Skeletal muscle tissue (tissue), 4 donors: Measurements from ENCODE around the gene SIK2. TPM values are rescaled to one million over a fixed set of nuclear protein-coding genes. Genes with fewer than 3 reads are reported as not detected.

ENCODE experiments used
- H3K27ac ChIP-seq: one replicate; pipeline ENCODE4 v1.7.0; 2013; ENCODE audit warnings: mild to moderate bottlenecking, low read depth, low read length, inconsistent platforms
- H3K27me3 ChIP-seq, 3 donors: one replicate each; pipeline ENCODE4 v1.7.0; 2013; ENCODE audit warnings: low read length in 3 of 3; ENCODE audit not compliant: control insufficient read depth in 3 of 3, insufficient read depth in 3 of 3
- H3K36me3 ChIP-seq, 3 donors: one replicate each; pipeline ENCODE4 v1.7.0; 2013; ENCODE audit warnings: low read length in 3 of 3; ENCODE audit not compliant: control insufficient read depth in 3 of 3, insufficient read depth in 3 of 3
- H3K4me1 ChIP-seq, 3 donors: one replicate each; pipeline ENCODE4 v1.7.0; 2013; ENCODE audit warnings: low read length in 3 of 3, mild to moderate bottlenecking in 3 of 3; ENCODE audit not compliant: control insufficient read depth in 3 of 3, insufficient read depth in 3 of 3
- H3K4me3 ChIP-seq, 3 donors: one replicate each; pipeline ENCODE4 v1.7.0; 2013; ENCODE audit warnings: low read length in 3 of 3
- H3K9ac ChIP-seq, 3 donors: one replicate each; pipeline ENCODE4 v1.7.0; 2013; ENCODE audit warnings: low read length in 3 of 3, mild to moderate bottlenecking in 3 of 3, moderate library complexity in 2 of 3, low read depth in 1 of 3
- H3K9me3 ChIP-seq, 3 donors: one replicate each; pipeline ENCODE4 v1.7.0; 2013; ENCODE audit warnings: low read length in 3 of 3; ENCODE audit not compliant: control insufficient read depth in 3 of 3
- total RNA-seq: library from RNA; depleted of rRNA; stranded (reverse); fragments of >200 nt; gene quantifications from one replicate; pipeline ENCODE4 v1.2.3, GENCODE V29; 2014
- donor health status: Osteomylitis.

Gene SIK2
- total RNA-seq, 1 donor from 2014 or later, result 11.5 TPM

DNA sequence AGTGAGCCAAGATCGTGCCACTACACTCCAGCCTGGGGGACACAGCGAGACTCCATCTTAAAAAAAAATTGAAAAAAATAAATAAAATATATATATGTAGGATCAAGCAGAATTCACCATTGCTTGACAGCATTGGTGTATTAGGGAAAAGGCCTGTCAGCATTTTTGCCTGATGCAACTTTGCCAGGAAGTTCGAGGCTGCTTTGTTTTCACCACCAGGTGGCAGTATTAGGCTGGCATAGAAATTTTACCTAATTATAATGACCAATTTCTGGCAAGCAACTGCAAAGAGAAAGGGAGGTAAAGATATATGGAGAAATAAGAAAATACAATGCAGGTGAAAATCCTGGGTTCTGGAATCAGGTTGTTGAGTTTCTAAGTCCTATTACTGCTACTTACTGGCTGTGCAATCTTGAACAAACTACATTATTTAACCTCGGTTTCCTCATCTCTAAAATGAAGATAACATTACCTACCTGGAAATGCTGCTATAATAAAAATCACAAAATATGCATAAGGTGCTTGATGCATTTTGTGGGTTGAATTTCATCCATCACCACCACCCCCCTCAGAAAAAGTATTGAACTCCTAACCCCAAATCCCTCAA is 37.0 kb upstream of the SIK2 start:
- peaks cover 0 to 4% (median 0%) of the 10 kb centered on the region in 3 donors for H3K36me3 ChIP-seq
- H3K27me3 ChIP-seq, result no peaks in the 10 kb centered on the region
- no peak overlapping the region for H3K4me3 ChIP-seq
- H3K4me1 ChIP-seq, result peaks cover 3 to 8% (median 5%) of the 10 kb centered on the region in 3 donors
- no peak overlapping the region for H3K27ac ChIP-seq
- H3K9ac ChIP-seq, result no peak overlapping the region
- H3K9me3 ChIP-seq, result no peaks in the 10 kb centered on the region

DNA sequence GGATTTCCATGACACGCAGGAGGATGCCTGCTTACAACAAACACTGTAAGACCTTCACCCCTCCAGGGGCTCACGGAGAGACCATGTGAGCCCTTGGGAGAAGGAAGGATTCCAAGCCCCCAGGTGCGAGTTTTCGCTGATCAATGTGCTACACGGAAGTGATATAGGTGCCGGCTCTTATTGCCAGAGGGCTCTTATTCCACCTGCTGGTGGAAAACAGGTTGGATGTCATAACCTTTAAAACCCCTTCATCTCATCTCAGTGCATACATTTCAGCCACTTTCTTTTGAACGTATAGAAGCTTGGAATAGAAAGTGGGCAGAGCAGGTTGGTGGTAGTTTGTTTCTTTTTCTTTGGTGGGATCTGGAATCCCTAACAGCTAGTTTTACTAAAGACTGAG is 35.9 kb upstream of the SIK2 start:
- Histone ChIP-seq H3K27ac (no peak overlapping the region), H3K4me3 (no peak overlapping the region), H3K9me3 (no peaks in the 10 kb centered on the region), H3K27me3 (no peaks in the 10 kb centered on the region), H3K9ac (no peak overlapping the region), H3K36me3 (peaks cover 0 to 4% (median 0%) of the 10 kb centered on the region in 3 donors), H3K4me1 (peaks cover 3 to 8% (median 5%) of the 10 kb centered on the region in 3 donors)

DNA sequence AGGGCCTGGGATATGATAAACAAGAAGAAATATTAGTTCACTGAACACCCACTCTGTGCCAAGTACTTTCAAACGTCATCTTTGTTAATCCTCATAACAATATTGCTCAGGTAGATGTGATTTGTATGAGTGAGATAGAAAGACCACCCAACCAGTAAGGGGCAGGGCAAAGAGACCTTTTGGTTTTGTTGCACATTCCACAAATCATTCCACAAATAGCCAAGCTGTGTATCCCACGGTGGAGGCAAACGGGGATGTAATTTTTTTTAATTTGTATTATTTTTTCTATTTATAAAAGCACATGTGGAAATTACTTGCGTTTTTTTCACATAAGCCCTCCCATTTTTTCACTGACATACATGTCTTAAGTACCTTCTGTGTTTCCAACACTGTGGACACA is 32.8 kb upstream of the SIK2 start:
- H3K27me3 ChIP-seq, result no peaks in the 10 kb centered on the region

GRCh38 chr11:111570796-111571195 is 31.5 kb upstream of the SIK2 start:
- H3K4me3 ChIP-seq, result no peak overlapping the region
- H3K36me3 ChIP-seq, result no peaks in the 10 kb centered on the region
- H3K9ac ChIP-seq, result no peak overlapping the region
- H3K27ac ChIP-seq, result no peak overlapping the region
- no peaks in the 10 kb centered on the region for H3K27me3 ChIP-seq
- peaks cover 11 to 14% (median 11%) of the 10 kb centered on the region in 3 donors for H3K4me1 ChIP-seq
- no peaks in the 10 kb centered on the region for H3K9me3 ChIP-seq

More for the DNA sequence above, 32.8 kb upstream of the SIK2 start:
- Histone ChIP-seq H3K9me3 (no peaks in the 10 kb centered on the region), H3K27ac (no peak overlapping the region), H3K9ac (no peak overlapping the region), H3K4me3 (no peak overlapping the region), H3K36me3 (no peaks in the 10 kb centered on the region), H3K4me1 (peaks cover 11% of the 10 kb centered on the region in 3 donors)

DNA sequence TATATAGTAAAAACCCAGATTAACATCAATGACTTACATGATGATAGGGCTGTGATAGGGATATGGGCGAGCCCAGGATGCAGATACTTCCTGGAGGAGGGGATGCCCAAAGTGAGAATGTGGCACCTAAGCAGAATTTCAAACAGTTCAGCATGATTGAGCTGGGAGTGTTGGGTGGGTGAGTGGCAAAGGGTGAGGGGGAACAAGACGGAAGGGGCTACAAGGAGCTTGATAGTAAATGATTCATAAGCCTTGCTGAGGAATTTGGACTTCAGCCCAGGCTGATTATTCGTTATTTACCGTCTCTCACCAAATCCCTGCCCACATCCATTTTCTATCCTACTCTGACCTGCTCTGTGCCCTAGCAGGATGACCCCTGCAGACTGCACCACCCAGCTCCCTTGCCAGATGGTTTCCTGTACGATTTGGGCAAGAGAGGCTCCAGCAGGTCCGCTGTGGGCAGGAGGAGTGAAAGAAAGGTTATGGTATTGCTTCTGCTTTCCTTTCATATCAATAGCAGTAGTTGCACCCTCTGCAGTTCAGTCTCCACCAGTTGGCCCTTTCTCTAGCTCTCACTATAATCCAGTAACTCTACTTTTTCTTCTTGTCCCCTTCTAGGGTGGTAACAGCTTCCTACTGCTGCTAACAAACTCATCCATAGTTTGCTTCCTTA is 30.3 kb upstream of the SIK2 start:
- no peaks in the 10 kb centered on the region for H3K9me3 ChIP-seq
- no peak overlapping the region for H3K9ac ChIP-seq

GRCh38 chr11:111572581-111572980 is 29.7 kb upstream of the SIK2 start:
- no peak overlapping the region for H3K4me3 ChIP-seq
- H3K27me3 ChIP-seq, result no peaks in the 10 kb centered on the region
- no peaks in the 10 kb centered on the region for H3K36me3 ChIP-seq
- H3K4me1 ChIP-seq, result peaks cover 11 to 14% (median 11%) of the 10 kb centered on the region in 3 donors
- no peak overlapping the region for H3K9ac ChIP-seq
- no peak overlapping the region for H3K27ac ChIP-seq
- H3K9me3 ChIP-seq, result no peaks in the 10 kb centered on the region

More for the DNA sequence above, 30.3 kb upstream of the SIK2 start:
- H3K36me3 ChIP-seq, result no peaks in the 10 kb centered on the region
- peaks cover 11 to 14% (median 11%) of the 10 kb centered on the region in 3 donors for H3K4me1 ChIP-seq
- H3K4me3 ChIP-seq, result no peak overlapping the region
- no peak overlapping the region for H3K27ac ChIP-seq
- H3K27me3 ChIP-seq, result no peaks in the 10 kb centered on the region

GRCh38 chr11:111573821-111574249 is 28.4 kb upstream of the SIK2 start:
- H3K4me1 ChIP-seq, result peaks cover 11 to 14% (median 11%) of the 10 kb centered on the region in 3 donors
- H3K27ac ChIP-seq, result peak overlapping the region; percentile 61
- peak overlapping the region in 1 of 3 donors; percentile 10 for H3K9ac ChIP-seq
- H3K4me3 ChIP-seq, result peak overlapping the region in 1 of 3 donors; percentile 2
- H3K36me3 ChIP-seq, result no peaks in the 10 kb centered on the region
- no peaks in the 10 kb centered on the region for H3K9me3 ChIP-seq
- H3K27me3 ChIP-seq, result no peaks in the 10 kb centered on the region

DNA sequence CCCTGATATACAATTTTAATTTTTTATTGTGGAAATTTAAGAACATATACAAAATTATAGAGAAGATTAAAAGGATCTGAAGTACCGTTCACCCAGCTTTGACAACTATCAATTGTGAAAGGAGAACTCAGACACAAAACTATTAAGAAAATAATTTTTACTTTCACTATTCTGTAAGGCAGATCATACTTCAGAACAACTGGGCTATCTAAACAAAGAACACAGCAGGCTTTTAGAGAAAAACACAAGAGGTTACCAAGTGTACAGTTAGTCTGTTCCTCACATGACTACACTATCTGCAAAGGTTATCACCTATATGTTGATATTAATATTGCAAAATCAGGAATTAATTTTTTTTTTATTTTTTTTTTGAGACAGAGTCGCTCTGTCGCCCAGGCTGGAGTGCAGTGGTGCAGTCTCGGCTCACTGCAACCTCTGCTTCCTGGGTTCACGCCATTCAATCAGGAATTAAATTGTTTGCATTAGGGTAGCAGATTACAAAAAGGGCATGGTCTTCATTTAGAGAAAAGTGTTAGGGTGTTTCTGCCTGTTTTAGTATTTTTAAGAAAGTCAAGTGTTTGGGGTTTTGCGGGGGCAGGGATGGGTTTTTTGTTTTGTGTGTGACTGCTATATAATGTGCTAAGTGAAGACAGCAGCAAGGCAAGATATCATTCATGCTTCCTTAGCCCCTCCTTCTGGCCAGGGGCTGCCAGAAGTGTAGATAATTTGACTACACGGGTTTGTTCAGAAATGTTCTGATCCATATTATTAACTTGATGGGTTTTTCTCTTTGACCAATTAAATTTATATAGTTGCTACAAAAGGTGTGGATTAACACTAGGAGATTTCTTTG is 27.6 kb upstream of the SIK2 start:
- Histone ChIP-seq H3K36me3 (no peaks in the 10 kb centered on the region), H3K4me1 (peaks cover 11 to 14% (median 11%) of the 10 kb centered on the region in 3 donors), H3K27me3 (no peaks in the 10 kb centered on the region), H3K27ac (peak overlapping the region; percentile 61), H3K9ac (peak overlapping the region; percentile 1 to 62 (median 10)), H3K4me3 (peak overlapping the region in 2 of 3 donors; percentile 30 to 65), H3K9me3 (no peaks in the 10 kb centered on the region)

DNA sequence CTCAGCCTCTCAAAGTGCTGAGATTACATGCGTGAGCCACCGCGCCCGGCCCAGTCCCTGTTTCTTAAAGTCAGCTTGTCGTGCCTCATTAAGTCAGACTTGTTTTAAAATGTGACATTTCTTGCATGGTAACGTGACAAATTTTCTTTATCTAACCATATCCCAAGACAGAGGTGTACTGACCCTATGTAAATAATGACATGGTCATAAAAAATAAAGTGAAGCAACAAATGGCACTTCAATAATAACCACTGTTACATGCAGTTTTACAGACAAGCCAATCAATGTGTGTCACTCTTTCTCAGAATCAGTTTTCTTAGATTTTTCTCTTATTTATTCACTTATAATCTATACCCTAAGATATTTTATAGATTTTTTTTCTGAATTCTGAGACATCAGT is 26.5 kb upstream of the SIK2 start:
- Histone ChIP-seq H3K36me3 (no peaks in the 10 kb centered on the region), H3K4me3 (no peak overlapping the region), H3K27me3 (no peaks in the 10 kb centered on the region), H3K9me3 (no peaks in the 10 kb centered on the region), H3K9ac (no peak overlapping the region), H3K27ac (no peak overlapping the region), H3K4me1 (peaks cover 11 to 14% (median 11%) of the 10 kb centered on the region in 3 donors)
